ENCODE measurements around the gene TMEM236.

GRCh38 chr10:17735166-17735941 is 16.6 kb upstream of the TMEM236 start:
- TF ChIP-seq CTCF (IDR thresholded peaks at IDR 0.05; ENCODE audit: low read depth, low read length): no peak
- no peak for TF ChIP-seq MAX (IDR thresholded peaks at IDR 0.05; ENCODE audit: low read depth, low read length)
- TF ChIP-seq POLR2A (IDR thresholded peaks at IDR 0.05; ENCODE audit: extremely low read depth, insufficient read length): no peak

Measured in NB4 (cell line).